Stimulated activated naive CD8-positive, alpha-beta T cell treated with anti-CD3 and anti-CD28 coated beads, Interleukin-15, Interleukin-2, amounts not matched to agents 100 U/mL and 50 U/mL, for 24 hours (primary cell): ENCODE results near the gene CLEC6A.
"Not testable (repeated sequence)": the region's sequence is repeated elsewhere in the genome, so short reads cannot be mapped to it uniquely, and the experiment has no call there.

Experiments used
- ATAC-seq: fragments of 150-1000 bp; cut with Tn5 transposase; one replicate; pipeline ENCODE4 v1.10.0; 2021
- DNase-seq: peaks from one replicate; pipeline ENCODE4 v3.0.0; 2021

CLEC6A gene

GRCh38 chr12:8495671-8496070 is 39.9 kb downstream of the CLEC6A start:
- not testable (repeated sequence) for ATAC-seq, DNase-seq

DNA sequence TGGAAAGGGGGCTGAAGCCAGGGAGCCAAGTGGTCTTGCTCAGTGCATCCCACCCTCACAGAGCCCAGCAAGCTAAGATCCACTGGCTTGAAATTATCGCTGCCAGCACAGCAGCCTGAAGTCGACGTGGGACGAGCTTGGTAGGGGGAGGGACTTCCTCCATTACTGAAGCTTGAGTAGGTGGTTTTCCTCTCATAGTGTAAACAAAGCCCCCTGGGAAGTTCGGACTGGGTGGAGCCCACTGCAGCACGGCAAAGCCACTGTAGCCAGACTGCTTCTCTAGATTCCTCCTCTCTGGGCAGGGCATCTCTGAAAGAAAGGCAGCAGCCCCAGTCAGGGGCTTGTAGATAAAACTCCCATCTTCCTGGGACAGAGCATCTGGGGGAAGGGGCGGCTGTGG is 40.3 kb downstream of the CLEC6A start:
- DNase-seq, ATAC-seq: not testable (repeated sequence)

DNA sequence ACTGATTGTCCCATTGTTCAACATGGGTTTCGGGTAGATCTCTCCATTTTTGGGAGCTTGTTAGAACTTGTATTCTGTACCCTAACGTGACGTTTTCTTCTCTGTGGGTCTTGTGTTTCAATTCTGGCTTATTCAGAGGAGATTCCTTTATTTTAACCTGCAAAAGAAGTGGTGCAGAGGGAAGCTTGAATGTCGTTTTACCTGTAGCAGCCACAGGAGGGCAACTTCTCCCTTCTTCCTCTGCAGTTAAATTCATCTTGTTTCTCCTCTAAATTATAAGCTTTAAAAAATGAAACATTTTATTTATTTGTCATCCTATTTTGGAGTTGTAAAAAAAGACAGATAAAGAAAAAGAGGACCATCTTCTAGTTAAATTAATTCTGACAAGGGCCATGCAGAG is 43.9 kb downstream of the CLEC6A start:
- ATAC-seq (no peak), DNase-seq (no peak)

GRCh38 chr12:8501720-8502119 is 46.0 kb downstream of the CLEC6A start:
- no peak for DNase-seq
- ATAC-seq = no peak

GRCh38 chr12:8504351-8504750 is 48.6 kb downstream of the CLEC6A start:
- ATAC-seq = no peak
- no peak for DNase-seq

GRCh38 chr12:8507596-8507995 is 51.8 kb downstream of the CLEC6A start:
- DNase-seq (no peak), ATAC-seq (no peak)

- ATAC-seq (no peak), DNase-seq (no peak)
These were observed 52.5 kb downstream of the CLEC6A start for GRCh38 chr12:8508223-8508622.

- ATAC-seq = no peak
- DNase-seq = no peak
These were observed 53.4 kb downstream of the CLEC6A start for GRCh38 chr12:8508910-8509841.

- DNase-seq (no peak), ATAC-seq (no peak)
These were observed 57.5 kb downstream of the CLEC6A start, which contains the start of gene CLEC4D for GRCh38 chr12:8513256-8513655. Gene CLEC4D, plus strand, starts transcription at chr12:8513503. Its CDS starts 230 bp downstream, at chr12:8513733.

DNA sequence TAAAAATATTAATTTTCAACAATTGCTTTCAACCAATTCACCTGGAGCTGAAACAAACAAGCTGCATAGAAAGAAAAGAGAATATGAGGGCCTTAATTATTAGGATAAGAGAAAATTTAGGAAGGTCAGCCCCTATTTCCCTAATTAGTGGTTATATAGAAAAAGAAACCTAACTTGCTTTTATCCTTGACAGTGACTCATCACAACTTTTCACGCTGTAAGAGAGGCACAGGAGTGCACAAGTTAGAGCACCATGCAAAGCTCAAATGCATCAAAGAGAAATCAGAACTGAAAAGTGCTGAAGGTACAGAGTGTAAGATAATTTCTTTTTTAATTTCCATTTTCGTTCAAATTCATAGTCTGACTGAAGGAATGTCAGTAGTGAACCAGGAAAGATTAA is 62.2 kb downstream of the CLEC6A start:
- no peak for DNase-seq
- ATAC-seq = no peak

DNA sequence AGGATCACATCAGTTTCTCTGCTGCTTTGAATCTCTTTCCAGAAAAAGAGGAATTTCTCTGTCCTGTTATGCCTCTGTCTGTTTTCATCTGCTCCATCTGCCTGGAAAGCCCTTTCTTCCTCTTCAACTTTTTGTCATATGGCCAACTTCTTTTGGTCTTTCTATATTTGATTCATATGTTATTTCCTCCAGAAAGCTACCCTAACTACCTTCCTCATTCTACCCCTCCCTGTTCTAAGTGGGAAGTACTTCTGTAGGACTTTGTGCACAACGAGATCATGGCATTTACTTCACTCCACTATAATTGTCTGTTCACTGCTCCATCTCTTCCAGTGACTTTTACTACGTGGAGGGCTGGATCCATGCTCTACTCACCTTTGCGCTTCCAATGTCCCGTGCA is 63.4 kb downstream of the CLEC6A start:
- ATAC-seq = no peak
- DNase-seq = no peak

GRCh38 chr12:8527250-8528130 is 71.7 kb downstream of the CLEC6A start:
- ATAC-seq = no peak
- no peak for DNase-seq
